IPS DF 19.7 (cell line): ENCODE results near the gene GNAZ.

Experiments
- DNase-seq: peaks from one replicate; pipeline ENCODE4 v3.0.0-alpha.2; 2013; ENCODE audit warnings: low read depth, low spot score

The GNAZ gene

DNA sequence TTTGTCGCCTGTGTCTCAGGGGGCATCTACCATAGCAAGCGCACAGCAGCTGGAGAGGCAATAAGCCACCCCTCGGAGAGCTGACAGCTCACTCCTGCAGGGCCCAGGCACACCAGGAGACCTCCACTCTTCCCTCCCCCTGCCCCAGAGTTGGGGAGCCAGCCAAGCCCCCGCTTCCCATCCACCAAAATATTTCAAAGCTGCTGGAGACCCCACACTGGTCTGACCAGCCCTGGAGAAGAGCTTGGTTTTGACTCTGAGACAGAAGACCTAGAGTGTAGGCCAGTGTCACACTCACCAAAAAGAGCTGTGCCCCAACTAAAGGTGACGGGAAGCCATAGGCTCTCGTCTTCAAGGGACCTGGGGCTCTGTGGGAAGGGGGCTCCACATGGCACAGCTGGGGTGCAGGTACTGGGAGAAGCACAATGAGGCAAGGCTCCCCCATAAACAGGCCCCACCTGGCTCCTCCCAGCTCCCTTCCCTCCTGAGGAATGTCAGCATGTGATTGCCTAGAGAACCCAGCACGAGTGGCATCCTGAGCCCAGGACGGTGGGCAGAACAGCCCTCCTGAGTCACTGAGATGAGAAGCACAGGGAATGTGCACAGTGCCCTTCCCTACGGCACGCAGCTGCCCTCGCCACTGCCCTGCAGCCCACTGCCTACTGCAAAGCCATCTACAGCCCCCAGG is 5.8 kb upstream of the GNAZ start:
- no peak for DNase-seq

DNA sequence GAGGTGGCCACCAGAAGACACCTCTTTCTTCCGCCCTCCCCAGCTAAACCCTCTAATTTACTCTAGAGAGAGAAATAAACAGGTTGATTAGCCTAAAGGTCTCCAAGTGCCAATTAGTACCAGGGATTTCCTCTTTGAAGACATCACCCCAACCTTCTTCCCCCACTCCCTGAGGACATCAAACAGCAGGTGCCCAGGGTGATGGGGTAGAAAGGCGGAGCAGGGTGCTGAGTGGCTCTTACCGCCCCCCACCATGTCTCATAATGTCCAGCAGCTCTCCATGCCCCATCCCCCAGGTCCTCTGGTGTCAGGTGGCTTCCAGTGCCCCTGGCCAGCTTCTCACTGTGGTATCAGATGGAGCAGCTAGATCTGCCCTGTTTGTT is 5.3 kb upstream of the GNAZ start:
- DNase-seq, result no peak

DNA sequence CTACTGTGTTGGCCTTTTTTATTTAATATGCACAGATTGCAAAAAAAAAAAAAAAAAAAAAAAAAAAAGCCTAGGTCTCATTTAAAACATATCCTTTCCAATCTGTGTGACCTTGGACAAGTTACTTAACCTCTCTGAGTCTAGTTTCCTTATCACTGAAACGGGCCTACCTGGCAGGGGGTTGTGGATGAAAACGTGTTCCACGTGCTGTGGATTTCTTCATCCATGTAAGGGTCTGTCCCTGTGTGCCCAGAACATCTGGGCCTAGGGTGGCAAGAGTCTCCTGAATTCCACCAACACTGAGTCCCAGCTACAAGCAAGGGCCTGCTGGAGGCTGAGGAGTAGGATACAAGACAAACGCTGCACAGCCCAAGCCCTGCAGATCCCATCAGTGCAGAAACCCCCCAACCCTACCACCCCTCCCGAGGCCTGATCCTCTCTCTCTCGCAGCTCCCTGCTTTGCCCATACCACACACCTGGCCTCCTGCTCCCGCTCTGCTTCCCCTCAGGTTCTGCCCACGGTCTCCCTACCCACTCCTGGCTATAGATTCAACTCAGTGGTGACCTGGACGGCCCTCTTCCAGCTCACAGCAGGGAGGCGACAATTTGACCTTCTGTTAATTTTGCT is 4.7 kb upstream of the GNAZ start:
- no peak for DNase-seq

DNA sequence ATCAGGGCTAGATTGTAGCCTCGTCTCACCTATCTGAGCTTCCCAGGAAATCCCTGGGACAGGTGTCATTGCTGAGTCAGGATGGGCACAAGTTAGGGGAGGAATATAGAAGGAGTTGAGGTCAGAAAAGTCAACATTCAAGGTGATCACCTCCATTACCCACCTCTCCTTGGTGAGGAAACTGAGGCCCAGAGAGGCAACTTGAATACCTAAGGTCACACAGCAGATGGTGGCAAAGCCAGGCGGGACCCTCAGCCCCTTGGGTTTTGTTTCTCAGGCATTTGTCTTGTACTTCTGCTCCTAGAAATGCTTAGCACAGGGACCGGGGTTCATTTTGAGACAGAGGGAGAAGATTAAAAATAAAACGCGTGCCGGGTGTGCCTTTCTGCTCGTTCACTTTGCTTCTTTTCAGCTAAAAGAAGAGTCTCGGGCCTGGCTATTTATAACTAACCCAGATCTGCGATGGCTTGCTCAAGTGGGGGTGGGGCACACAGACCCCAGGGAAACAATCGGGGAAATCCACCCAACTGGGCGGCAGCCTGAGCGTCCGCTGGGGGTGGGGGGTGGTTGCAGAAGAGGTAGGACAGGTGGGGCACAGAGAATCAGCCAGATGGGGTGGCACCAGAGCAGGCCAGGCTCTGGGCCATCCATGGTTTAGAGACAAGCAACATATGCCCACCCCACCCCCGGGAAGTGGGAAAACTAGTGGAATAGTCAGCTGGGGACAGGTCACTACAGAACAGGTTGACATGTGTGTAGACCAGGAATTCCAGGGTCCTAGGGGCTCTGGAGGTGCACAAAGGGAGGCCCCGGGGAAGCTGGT is 3.9 kb upstream of the GNAZ start:
- DNase-seq, result no peak

DNA sequence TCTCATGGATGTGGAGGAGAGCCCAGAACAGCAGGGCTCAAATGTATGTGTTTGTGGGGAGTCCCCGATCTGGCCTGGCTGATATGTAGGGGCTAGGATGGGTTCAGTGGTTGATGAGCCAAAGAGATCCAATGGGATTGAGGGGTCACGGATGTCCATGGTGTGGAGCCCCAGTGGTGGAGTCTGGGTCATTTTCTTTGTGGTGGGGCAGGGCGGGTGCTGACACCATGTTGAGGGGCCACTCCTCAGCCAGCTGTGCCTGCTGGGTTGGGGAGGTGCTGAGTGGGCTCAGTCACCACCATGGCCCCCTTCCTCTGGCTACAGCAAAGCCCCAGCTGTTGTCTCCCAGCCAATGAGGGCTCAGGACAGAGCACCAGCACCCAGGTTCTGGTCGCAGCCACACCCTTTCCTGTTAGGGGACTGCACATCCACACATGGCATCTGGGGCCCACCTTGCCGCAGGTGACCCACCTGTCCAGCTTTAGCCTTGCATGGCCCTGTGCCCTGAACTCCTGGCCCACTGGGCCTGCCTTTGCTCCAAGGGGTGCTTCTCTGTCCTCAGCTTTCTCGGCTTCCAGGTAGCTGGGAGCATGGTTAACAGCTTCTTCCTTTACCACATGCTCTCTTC is 3.2 kb upstream of the GNAZ start:
- no peak for DNase-seq

DNA sequence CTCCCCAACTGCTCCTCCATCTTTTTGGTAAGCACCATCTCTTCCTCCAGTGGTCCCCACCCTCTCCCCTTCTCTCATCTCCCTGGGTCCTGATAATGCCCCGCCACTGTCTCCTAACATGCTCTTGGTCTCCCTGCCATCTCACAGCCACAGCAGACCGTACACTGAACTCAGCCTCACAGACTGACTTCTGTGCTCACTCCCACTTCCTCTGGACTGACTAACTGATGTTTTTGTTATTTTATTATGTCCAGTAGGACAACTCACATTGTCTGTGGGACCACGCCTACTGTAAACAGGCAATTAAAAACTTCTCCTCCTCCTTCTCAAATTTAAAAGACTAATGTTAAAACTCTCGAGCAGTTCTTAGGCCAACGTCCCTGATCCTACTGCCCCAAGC is 2.6 kb upstream of the GNAZ start:
- DNase-seq, result no peak

DNA sequence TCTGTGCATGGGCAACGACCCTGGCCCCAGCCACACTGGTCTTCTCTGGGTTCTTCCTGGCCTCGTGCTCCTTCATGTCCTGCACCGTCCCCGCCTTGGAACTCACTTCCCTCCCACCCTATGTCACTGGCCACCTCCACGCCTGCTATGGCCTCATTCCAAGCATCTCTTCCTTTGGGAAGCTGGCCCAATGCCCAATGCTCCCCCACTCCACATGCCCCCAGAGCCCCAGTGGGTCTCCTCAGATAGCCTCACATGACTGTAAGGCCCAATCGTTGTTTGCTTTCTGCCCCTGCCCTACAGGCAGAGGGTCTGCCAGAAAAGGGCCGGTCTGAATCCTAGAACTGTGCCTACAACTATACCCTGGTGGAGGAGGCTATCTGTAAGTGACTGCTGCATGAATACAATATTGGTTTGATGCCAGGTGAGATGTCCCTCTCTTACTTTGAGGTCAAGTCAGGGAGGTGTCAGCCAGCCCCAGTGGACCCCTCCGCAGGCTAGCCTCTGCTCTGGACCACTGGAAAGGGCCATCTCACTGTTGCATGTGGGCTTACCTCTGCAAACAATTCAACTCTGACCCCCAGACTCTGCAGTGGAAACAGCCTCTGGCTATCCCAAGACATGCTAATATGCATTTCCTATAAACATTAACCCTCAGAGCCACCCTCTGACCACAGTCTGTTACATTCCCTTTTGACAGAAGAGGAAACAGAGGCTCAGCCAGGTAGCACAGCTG is 2.1 kb upstream of the GNAZ start:
- no peak for DNase-seq

DNA sequence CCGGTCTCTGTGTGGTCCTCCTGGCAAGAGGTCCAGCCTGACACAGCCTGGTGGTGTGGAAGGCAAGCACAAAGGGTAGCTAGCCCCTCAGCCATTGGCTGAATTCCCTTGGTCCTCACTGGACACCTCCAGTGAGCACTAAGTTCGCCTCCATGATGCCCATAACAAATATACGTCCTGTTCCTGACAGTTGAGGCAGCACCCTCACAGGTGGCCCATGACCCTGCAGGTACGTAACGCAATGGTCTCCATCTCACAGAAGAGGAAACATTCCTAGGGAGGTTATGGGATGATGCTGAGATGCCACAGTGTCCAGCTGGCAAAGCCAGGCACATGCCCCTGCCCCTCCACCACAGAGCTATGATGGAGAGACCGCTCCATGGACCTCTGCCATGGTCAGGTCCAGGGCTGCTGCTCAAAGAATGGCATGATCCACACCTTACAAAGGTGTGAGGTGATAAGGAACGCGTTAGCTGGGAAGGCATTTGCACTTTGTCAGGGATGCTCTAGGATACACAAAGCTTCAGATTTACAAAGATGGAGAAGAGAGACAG is 1.4 kb upstream of the GNAZ start:
- DNase-seq, result no peak

DNA sequence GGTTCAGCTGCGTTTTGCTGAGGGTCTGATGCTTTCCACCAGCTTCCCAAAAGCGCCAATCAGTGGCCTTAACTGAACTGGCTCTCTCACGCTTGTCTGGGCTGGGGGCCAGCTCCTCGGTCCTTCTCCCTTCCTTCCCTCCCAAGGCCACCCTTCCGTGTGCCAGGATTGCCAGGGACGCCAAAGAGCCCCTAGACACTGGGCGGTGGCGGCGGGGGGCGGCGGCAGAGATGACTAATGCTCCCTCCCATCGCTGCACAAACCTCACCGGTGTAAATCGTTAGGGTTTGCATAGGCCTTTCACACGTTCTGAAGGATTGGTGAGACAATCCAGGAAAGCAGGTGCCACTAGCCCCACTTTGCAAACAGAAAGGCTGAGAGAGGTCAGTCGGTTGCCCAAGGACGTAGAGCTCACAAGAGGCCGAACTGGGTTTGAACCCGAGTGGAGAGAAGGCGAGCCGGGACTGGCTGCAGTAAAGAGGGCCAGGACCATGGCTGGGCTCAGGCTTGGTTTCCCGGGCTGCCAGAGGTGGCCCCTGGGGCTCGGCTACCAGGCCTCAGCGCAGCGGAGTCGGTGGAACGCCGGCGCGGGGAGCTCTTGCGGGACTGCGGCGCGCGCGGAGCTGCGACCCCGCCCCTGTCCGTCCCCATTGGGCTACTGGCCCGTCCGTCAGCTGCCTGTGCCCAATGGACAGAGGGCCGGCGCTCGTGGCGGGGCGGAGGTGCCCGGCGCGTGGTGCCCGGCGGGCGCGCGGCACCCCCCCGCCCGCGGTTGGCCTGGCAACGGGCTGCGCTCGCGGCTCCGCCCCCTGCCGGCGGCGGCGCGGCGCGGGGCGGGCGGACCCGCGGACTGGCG is 589 bp upstream of the GNAZ start:
- DNase-seq, result peak; percentile 12

DNA sequence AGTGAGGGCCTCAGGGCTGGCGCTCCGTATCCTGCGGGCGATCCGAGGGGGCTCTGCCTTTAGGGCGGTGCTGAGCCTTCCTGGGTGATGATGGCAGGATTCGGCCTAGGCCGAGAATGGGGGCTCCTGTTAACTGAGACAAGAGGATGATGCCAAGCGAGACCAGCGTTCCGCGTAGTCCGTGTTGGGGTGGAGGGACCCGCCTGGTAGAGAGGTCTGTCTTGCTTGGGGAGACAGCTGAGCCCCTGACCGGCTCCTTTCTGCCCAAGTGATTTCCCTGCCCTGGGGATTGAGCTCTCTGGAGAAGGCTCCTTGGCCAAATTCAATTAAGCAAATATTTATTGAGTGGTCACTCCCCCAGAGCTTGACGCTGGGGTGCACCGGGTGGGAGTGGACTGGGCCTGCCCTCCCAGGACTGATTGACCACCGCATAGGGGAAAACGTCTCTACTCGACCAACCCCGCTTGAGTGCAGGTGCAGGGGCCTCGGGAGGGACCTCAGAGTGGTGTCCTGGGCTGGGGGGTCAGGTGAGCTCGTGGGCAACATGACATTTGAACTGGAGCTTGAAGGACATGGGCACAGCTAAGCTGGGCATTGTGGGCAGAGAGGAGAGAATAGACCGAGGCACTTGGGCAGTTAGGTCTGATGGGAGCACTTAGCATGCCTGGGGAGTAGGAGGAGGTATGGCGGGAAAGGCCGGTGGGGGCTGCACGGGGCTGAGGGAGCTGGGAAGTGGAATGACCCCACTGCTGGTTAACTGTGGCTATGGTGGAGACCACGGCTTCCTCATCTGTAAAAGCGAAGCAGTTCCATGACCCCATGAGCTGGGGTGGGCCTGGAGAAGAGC is 1.1 kb downstream of the GNAZ start:
- no peak for DNase-seq

DNA sequence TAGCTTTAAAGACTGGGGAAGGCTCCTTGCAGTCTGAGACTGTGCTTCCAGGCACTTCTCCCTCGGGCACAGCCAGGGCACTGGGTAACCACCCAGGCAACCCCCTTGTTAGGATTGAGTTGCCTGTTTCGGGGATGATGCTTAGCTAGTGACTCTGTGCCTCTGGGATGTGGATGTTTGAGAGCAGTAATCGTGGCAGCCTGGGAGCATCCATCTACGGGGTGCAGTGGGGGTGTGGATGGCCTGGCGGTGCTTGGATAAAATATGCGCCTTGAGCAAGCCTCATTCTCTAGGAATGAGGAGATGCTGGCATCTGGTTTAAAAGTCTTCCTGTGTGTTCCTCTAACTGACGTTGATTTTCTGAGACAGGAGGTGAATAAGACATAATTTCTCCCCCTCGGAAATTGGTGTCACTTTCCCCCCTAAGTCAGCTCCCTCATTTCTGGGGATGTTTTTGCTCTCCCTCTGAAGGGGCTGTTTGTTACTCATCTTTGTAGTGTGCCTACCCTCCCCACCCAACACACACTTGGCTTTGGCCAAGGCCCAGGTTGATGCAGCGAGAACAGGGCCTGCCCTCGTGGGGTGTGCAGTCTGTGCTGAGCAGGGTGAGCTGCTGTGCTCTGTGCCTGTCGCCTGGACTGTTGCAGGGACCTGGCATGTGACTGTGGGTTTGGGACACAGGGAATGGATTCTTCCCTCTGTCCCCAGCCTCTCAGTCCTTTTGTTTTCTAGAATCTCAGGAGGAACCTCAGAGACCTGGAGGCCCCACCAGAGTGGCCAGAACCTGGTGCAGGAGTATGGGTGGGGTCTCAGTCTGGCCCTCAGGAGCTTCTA is 2.0 kb downstream of the GNAZ start:
- DNase-seq, result no peak

DNA sequence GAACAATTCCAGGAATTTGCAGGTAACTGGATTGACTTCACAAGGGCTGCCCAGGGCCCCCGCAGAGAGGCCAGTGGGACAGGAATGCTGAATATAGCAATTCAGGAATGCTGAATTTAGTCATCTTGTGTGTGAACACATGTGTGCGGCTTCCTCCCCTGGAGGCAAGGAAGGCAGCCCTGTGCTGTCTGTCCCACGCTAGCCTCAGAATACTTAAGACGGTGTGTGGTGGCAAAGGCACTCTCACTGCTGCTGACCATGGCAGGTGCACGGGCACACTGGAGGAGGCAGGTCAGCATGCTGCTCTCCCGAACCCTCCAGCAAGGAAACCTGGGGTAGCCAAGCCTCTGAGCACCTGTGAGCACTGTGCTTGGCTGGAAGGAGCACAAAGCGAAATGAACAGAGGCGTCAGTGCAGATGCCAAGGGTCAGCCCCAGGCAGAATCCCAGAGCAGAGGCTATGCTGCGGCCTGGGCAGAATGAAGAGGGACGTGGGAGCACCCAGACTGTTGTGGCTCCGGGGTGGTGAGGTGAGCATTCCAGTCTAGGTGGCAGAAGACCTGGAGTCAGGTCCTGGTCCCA is 2.7 kb downstream of the GNAZ start:
- no peak for DNase-seq

DNA sequence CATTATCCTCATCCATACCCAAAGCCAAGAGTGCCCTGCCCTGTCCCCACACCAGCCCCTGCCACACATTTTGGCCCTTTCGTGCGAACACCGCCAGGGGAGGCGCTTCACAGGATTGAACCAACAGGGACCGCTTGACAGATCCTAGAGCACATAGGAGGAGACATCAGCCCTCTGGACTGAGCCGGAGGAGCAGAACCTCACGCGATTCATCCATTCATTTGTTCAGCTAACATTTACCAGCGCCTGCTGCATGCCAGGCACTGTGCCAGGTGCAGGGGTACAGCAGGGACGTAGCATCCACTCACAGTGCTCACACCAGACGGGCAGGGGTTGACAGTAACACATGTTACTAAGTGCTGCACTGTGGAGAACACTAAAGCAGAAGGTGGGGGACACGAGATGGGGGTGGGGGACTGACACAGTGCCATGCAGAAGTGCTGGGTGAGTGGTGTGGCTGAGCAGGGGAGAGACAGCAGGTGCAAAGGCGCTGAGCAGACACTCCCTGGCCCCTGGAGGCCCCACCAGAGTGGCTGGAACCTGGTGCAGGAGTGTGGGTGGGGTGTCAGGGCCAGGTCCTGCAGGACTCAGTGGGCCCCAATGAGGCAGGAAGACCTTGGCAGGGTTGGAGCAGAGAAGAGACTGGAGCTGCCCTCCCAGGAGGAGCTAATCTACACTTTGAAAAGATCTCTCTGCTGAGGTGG is 3.4 kb downstream of the GNAZ start:
- no peak for DNase-seq

DNA sequence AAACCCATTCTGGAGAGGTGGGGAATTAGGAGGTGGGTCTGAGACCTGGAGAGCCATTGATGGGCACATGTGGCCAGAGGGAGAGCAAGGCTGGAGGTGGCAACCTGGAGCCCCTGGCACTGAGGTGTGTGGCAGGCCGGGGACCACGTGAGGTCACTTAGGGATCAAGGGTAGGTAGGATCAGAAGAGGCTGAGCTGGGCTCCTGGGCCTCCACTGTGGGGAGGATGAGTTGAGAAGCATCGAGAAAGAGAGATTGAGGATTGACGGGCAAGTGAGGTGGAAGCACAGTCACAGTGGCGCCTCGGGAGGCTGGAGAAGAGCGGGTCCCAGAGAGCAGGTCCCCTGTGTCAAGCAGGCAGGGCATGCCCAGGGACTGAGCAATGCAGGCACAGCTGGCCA is 4.1 kb downstream of the GNAZ start:
- no peak for DNase-seq

DNA sequence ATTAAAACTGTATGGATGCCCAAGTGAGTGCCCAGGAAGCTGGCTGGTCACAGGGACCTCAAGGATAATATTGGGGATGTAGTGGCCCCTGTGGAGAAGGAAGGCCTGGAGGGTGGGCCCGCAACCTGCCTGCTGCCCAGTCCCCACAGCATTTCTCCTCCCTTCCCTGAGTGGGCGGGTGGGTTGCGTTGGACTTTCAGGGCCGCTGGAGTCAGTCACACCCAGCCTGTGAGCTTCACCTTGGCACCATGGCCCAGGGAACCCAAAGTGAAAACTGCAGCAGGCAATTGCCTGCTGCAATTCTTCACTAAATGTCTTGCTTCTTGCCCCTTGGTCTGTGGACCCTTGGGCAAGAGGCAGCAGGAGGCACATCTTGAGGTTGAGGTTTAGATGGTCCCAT is 4.7 kb downstream of the GNAZ start:
- DNase-seq, result no peak

DNA sequence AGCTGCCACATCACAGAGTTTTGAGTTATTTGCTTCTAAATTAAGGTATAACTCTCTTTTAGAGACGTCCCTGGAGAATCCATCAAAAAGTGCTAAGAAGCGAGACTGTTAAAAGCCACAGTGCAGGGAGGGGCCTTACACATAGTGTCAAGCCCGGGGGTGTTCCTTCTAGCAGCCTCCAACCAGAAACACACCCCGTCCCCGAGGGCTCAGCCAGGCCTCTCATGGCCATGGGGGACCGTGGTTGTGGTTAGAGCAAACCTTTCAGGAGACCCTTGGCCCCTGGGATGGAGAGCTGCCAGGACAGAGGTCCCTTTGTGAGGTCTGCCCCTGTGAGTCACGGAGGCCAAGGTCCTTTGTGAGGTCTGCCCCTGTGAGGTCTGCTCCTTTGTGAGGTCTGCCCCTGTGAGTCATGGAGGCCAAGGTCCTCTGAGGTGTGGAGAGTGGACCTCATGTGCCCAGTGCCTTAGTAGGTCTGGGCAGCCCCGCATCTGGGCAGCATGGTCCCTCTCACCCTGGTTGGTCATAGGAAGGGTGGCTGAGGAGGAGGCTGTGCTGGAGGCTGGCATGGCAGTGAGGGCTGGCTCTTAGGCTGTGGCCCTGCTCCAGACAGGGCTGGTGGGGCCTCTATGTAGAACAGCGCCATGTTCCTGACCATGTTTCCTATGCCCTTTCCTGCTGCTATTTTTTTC is 5.4 kb downstream of the GNAZ start:
- no peak for DNase-seq
